HAP-1 (cell line): Measurements from ENCODE around the gene SLC19A1.

Experiments
- DNase-seq, 2 experiments: peaks; one replicate each; pipeline ENCODE4 v3.0.0-alpha.2; 2016 to 2020; ENCODE audit warnings: low spot score in 2 of 2
- H3K27me3 ChIP-seq: fragments of 250-450 bp; sonication (Bioruptor Pico); 2 replicates; pipeline ENCODE4 v1.5.1; 2020; ENCODE audit warnings: low read depth, mild to moderate bottlenecking, moderate library complexity
- H3K36me3 ChIP-seq: fragments of 250-450 bp; sonication (Bioruptor Pico); replicated peaks from 2 replicates; pipeline ENCODE4 v1.5.1; 2020; ENCODE audit warnings: mild to moderate bottlenecking
- H3K4me1 ChIP-seq: fragments of 250-450 bp; sonication (Bioruptor Pico); 2 replicates; pipeline ENCODE4 v1.5.1; 2020; ENCODE audit warnings: mild to moderate bottlenecking
- H3K4me3 ChIP-seq: fragments of 250-450 bp; sonication (Bioruptor Pico); 2 replicates; pipeline ENCODE4 v1.5.1; 2020; ENCODE audit warnings: mild to moderate bottlenecking, moderate library complexity
- H3K9me3 ChIP-seq: fragments of 250-450 bp; sonication (Bioruptor Pico); 2 replicates; pipeline ENCODE4 v1.5.1; 2020; ENCODE audit warnings: mild to moderate bottlenecking, moderate library complexity
- in situ Hi-C: fragments of 300-500 bp; cut with MboI; formaldehyde crosslinking; loops from 3 replicates; pipeline ENCODE4 v1.14.3; 2020; ENCODE audit warnings: low sequenced_read_pairs, inconsistent platforms, mixed read lengths

Gene SLC19A1

GRCh38 chr21:45486443-45487160 is 55.6 kb downstream of the SLC19A1 start:
- in situ Hi-C loops, result no loop called here
- H3K36me3 ChIP-seq, result no peaks in the 10 kb centered on the region
- H3K27me3 ChIP-seq, result no peaks in the 10 kb centered on the region
- no peak overlapping the region for H3K4me3 ChIP-seq
- no peak for DNase-seq
- no peaks in the 10 kb centered on the region for H3K9me3 ChIP-seq
- no peaks in the 10 kb centered on the region for H3K4me1 ChIP-seq

GRCh38 chr21:45485686-45486442 is 56.4 kb downstream of the SLC19A1 start:
- Histone ChIP-seq H3K27me3 (no peaks in the 10 kb centered on the region), H3K4me1 (no peaks in the 10 kb centered on the region), H3K9me3 (no peaks in the 10 kb centered on the region), H3K36me3 (no peaks in the 10 kb centered on the region), H3K4me3 (no peak overlapping the region)
- in situ Hi-C loops, result no loop called here
- DNase-seq, result no peak

- Histone ChIP-seq H3K27me3 (no peaks in the 10 kb centered on the region), H3K9me3 (no peaks in the 10 kb centered on the region), H3K4me3 (no peak overlapping the region), H3K4me1 (no peaks in the 10 kb centered on the region), H3K36me3 (peaks cover 1% of the 10 kb centered on the region)
- in situ Hi-C loops, result no loop called here
- DNase-seq, result no peak
These were observed 57.9 kb downstream of the SLC19A1 start for GRCh38 chr21:45484318-45484717.

GRCh38 chr21:45482899-45483821 is 59.1 kb downstream of the SLC19A1 start:
- in situ Hi-C loops, result no loop called here
- Histone ChIP-seq H3K9me3 (no peaks in the 10 kb centered on the region), H3K27me3 (no peaks in the 10 kb centered on the region), H3K36me3 (peaks cover 7% of the 10 kb centered on the region), H3K4me1 (no peaks in the 10 kb centered on the region), H3K4me3 (no peak overlapping the region)
- DNase-seq, result no peak

GRCh38 chr21:45481977-45482898 is 60.0 kb downstream of the SLC19A1 start:
- H3K36me3 ChIP-seq, result peaks cover 7% of the 10 kb centered on the region
- no peak overlapping the region for H3K4me3 ChIP-seq
- DNase-seq, result no peak
- H3K4me1 ChIP-seq, result no peaks in the 10 kb centered on the region
- in situ Hi-C loops, result no loop called here
- H3K27me3 ChIP-seq, result no peaks in the 10 kb centered on the region
- no peaks in the 10 kb centered on the region for H3K9me3 ChIP-seq

GRCh38 chr21:45481566-45481965 is 60.7 kb downstream of the SLC19A1 start:
- H3K27me3 ChIP-seq, result no peaks in the 10 kb centered on the region
- in situ Hi-C loops, result no loop called here
- H3K4me1 ChIP-seq, result no peaks in the 10 kb centered on the region
- H3K4me3 ChIP-seq, result no peak overlapping the region
- no peak for DNase-seq
- H3K36me3 ChIP-seq, result peaks cover 7% of the 10 kb centered on the region
- H3K9me3 ChIP-seq, result no peaks in the 10 kb centered on the region

- DNase-seq, result no peak
- Histone ChIP-seq H3K4me3 (no peak overlapping the region), H3K9me3 (no peaks in the 10 kb centered on the region), H3K27me3 (no peaks in the 10 kb centered on the region), H3K4me1 (no peaks in the 10 kb centered on the region), H3K36me3 (peaks cover 7% of the 10 kb centered on the region)
- in situ Hi-C loops, result no loop called here
These were observed 61.3 kb downstream of the SLC19A1 start for GRCh38 chr21:45480701-45481500.

- no peaks in the 10 kb centered on the region for H3K27me3 ChIP-seq
- DNase-seq, result no peak
- no peak overlapping the region for H3K4me3 ChIP-seq
- in situ Hi-C loops, result no loop called here
- H3K9me3 ChIP-seq, result no peaks in the 10 kb centered on the region
- peaks cover 7% of the 10 kb centered on the region for H3K36me3 ChIP-seq
- H3K4me1 ChIP-seq, result no peaks in the 10 kb centered on the region
These were observed 62.3 kb downstream of the SLC19A1 start for GRCh38 chr21:45479691-45480675.

- H3K4me1 ChIP-seq, result no peaks in the 10 kb centered on the region
- peaks cover 7% of the 10 kb centered on the region for H3K36me3 ChIP-seq
- H3K27me3 ChIP-seq, result no peaks in the 10 kb centered on the region
- in situ Hi-C loops, result no loop called here
- H3K4me3 ChIP-seq, result no peak overlapping the region
- no peaks in the 10 kb centered on the region for H3K9me3 ChIP-seq
- no peak for DNase-seq
These were observed 63.2 kb downstream of the SLC19A1 start for GRCh38 chr21:45478816-45479669.

GRCh38 chr21:45478115-45478801 is 64.0 kb downstream of the SLC19A1 start:
- no peak overlapping the region for H3K4me3 ChIP-seq
- no peaks in the 10 kb centered on the region for H3K27me3 ChIP-seq
- no peaks in the 10 kb centered on the region for H3K9me3 ChIP-seq
- in situ Hi-C loops, result no loop called here
- H3K4me1 ChIP-seq, result no peaks in the 10 kb centered on the region
- peak; percentile 51 to 80 for DNase-seq
- peaks cover 7% of the 10 kb centered on the region for H3K36me3 ChIP-seq
